ENCODE results near the gene DCHS1. TPM values are rescaled to one million over a fixed set of nuclear protein-coding genes. Genes with fewer than 3 reads are reported as not detected.
A peak's percentile ranks its signal among the peaks of the same experiment; 100 is the strongest.

The DCHS1 gene
- total and polyA plus RNA-seq, 2 of the 13 experiments (the other 11 are each of a cell fraction or from before 2014, with no cell fraction given) = under 0.01 to 0.03 TPM

DNA sequence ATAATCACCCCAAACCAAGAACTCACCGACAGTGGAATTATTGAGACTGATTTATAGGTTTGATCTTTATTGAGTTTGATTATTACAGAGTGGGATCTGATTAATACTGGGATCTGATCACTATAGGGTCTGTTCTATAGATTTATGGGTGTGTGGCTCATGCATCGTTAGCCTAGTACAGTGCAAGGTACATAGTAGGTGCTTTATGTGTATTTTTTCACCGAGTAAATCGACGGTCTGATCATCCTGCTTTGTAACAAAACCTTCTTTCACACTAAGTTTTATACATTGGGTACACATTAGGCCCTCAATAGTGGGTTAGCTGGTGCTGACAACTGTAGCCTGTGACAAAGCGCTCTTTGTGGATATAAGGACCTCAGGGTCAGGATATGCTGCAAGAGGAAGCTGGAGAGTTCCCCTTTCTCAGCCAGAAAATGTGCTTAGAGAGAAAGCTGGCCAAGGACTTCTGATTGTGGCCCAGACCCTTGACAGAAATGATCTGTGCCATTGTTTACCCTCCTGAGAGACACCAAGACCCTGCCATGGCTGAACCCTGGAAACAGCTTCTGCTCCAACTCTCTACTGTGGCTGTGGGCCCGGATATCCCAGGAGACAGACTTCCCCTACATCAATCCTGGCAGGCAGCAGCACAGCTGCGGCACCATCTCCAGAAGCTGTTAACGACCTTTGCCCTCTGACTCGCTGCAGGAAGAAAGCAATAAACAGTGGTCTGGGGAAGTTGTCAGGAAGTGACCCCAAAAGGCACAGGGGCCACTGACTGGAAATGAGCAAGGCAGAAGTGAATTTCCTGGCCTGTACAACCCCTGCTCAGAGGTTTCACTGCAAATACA is 20.3 kb downstream of the DCHS1 start (continued):
- TF ChIP-seq HMGA1 (CRISPR knock-in tag; conservative IDR thresholded peaks at IDR 0.05) (no peak), FOXA3 (CRISPR knock-in tag; IDR thresholded peaks at IDR 0.05) (peak; percentile 34; the same call in 1 of the 2 replicates), ARID2 (CRISPR knock-in tag; IDR thresholded peaks at IDR 0.05; ENCODE audit: borderline replicate concordance) (no peak), NONO (IDR thresholded peaks at IDR 0.05) (no peak), NONO (CRISPR knock-in tag; conservative IDR thresholded peaks at IDR 0.05) (no peak), ZNF768 (CRISPR knock-in tag; IDR thresholded peaks at IDR 0.05) (no peak), ZNF777 (CRISPR knock-in tag; IDR thresholded peaks at IDR 0.05) (no peak), DNMT1 (CRISPR knock-in tag; IDR thresholded peaks at IDR 0.05) (no peak), HNF4A (CRISPR knock-in tag; IDR thresholded peaks at IDR 0.05) (peak; percentile 42; the same call in 1 of the 2 replicates), SIX1 (CRISPR knock-in tag; IDR thresholded peaks at IDR 0.05; ENCODE audit: borderline replicate concordance) (no peak), BRCA1 (CRISPR knock-in tag; IDR thresholded peaks at IDR 0.05) (no peak), ZNF3 (CRISPR knock-in tag; IDR thresholded peaks at IDR 0.05) (no peak), SALL1 (CRISPR knock-in tag; IDR thresholded peaks at IDR 0.05) (peak; percentile 44; the same call in 1 of the 2 replicates), RNF2 (conservative IDR thresholded peaks at IDR 0.05; ENCODE audit: low read depth) (no peak), FOXA1 (IDR thresholded peaks at IDR 0.05) (no peak), FOXA1 (CRISPR knock-in tag; IDR thresholded peaks at IDR 0.05) (no peak), THYN1 (CRISPR knock-in tag; IDR thresholded peaks at IDR 0.05; ENCODE audit: borderline replicate concordance, low read depth) (no peak), ASH2L (IDR thresholded peaks at IDR 0.05; ENCODE audit: insufficient read length, low read depth, low read length) (peak; percentile 32), GABPA (IDR thresholded peaks at IDR 0.05; ENCODE audit: low read depth, low read length) (0 out of 2 replicates have a peak, but pooled peaks have one; percentile 6), GABPA (CRISPR knock-in tag; IDR thresholded peaks at IDR 0.05; ENCODE audit: low read depth) (0 out of 2 replicates have a peak, but pooled peaks have one; percentile 21), ZNF75D (CRISPR knock-in tag; IDR thresholded peaks at IDR 0.05; ENCODE audit: borderline replicate concordance) (no peak), MBNL3 (CRISPR knock-in tag; conservative IDR thresholded peaks at IDR 0.05) (no peak), SOX5 (CRISPR knock-in tag; IDR thresholded peaks at IDR 0.05; ENCODE audit: borderline replicate concordance) (no peak), ZNF251 (CRISPR knock-in tag; IDR thresholded peaks at IDR 0.05) (no peak), RFXAP (CRISPR knock-in tag; IDR thresholded peaks at IDR 0.05; ENCODE audit: borderline replicate concordance) (no peak), TBP (CRISPR knock-in tag; IDR thresholded peaks at IDR 0.05) (no peak), NR3C1 (CRISPR knock-in tag; IDR thresholded peaks at IDR 0.05) (no peak), SCMH1 (CRISPR knock-in tag; IDR thresholded peaks at IDR 0.05; ENCODE audit: borderline replicate concordance) (no peak)
- TF ChIP-seq, protein P1, sequence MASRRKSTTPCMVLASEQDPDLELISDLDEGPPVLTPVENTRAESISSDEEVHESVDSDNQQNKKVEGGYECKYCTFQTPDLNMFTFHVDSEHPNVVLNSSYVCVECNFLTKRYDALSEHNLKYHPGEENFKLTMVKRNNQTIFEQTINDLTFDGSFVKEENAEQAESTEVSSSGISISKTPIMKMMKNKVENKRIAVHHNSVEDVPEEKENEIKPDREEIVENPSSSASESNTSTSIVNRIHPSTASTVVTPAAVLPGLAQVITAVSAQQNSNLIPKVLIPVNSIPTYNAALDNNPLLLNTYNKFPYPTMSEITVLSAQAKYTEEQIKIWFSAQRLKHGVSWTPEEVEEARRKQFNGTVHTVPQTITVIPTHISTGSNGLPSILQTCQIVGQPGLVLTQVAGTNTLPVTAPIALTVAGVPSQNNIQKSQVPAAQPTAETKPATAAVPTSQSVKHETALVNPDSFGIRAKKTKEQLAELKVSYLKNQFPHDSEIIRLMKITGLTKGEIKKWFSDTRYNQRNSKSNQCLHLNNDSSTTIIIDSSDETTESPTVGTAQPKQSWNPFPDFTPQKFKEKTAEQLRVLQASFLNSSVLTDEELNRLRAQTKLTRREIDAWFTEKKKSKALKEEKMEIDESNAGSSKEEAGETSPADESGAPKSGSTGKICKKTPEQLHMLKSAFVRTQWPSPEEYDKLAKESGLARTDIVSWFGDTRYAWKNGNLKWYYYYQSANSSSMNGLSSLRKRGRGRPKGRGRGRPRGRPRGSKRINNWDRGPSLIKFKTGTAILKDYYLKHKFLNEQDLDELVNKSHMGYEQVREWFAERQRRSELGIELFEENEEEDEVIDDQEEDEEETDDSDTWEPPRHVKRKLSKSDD (CRISPR knock-in tag; IDR thresholded peaks at IDR 0.05; ENCODE audit: low read depth) = no peak
- TF ChIP-seq, protein P2, sequence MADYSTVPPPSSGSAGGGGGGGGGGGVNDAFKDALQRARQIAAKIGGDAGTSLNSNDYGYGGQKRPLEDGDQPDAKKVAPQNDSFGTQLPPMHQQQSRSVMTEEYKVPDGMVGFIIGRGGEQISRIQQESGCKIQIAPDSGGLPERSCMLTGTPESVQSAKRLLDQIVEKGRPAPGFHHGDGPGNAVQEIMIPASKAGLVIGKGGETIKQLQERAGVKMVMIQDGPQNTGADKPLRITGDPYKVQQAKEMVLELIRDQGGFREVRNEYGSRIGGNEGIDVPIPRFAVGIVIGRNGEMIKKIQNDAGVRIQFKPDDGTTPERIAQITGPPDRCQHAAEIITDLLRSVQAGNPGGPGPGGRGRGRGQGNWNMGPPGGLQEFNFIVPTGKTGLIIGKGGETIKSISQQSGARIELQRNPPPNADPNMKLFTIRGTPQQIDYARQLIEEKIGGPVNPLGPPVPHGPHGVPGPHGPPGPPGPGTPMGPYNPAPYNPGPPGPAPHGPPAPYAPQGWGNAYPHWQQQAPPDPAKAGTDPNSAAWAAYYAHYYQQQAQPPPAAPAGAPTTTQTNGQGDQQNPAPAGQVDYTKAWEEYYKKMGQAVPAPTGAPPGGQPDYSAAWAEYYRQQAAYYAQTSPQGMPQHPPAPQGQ (CRISPR knock-in tag; IDR thresholded peaks at IDR 0.05; ENCODE audit: borderline replicate concordance) = no peak
